PC-9 (cell line): Measurements from ENCODE around the gene GLOD4.

ENCODE experiments used
- CTCF ChIP-seq: fragments of 200-600 bp; sonication (generic); conservative IDR thresholded peaks from 2 replicates; pipeline ENCODE4 v1.6.1; 2017; ENCODE audit warnings: mixed run types, antibody characterized with exemption, mild to moderate bottlenecking, moderate library complexity
- EZH2 ChIP-seq: fragments of 200-600 bp; sonication (generic); IDR thresholded peaks from 2 replicates; pipeline ENCODE4 v1.8.0; 2017; ENCODE audit warnings: antibody characterized with exemption, low read depth

- TF ChIP-seq CTCF (no peak), EZH2 (no peak)
Observed at GRCh38 chr17:814371-814770, 32.3 kb upstream of the GLOD4 start.
